HepG2 (cell line): ENCODE results near the gene WNT3. TPM values are rescaled to one million over a fixed set of nuclear protein-coding genes. Genes with fewer than 3 reads are reported as not detected.

Experiments used
- ATAC-seq: fragments of 200-7000 bp; cut with Tn5 transposase; 3 replicates; pipeline ENCODE4 v1.9.1; 2020; ENCODE audit warnings: mild to moderate bottlenecking, moderate library complexity
- BruUV-seq: library from RNA; stranded (reverse); fragments of 400-500 nt; replicated peaks from 2 replicates; lab custom pipeline; 2021; lab: Mats Ljungman, UMichigan
- CTCF ChIA-PET: fragments of 300-600 bp; formaldehyde crosslinking; extraction: SDS; loops from one replicate; lab custom pipeline; 2021; ENCODE audit warnings: low total read pairs, inconsistent platforms, low intra/inter-chr PET ratio; lab: Yijun Ruan, JAX
- POLR2A ChIA-PET: fragments of 350-600 bp; sonication (Branson Sonifier 250); formaldehyde crosslinking; loops from one replicate; lab custom pipeline; 2020; ENCODE audit warnings: antibody characterized with exemption, inconsistent platforms; lab: Yijun Ruan, JAX
- DNase-seq: peaks from one replicate; pipeline ENCODE4 v3.0.0-alpha.2; 2015; ENCODE audit warnings: low spot score
- FAIRE-seq: peaks from 3 replicates; lab custom pipeline; 2011; peaks lifted over from hg19 to GRCh38; lab: Jason Lieb, UNC
- H2AFZ ChIP-seq: one replicate; pipeline ENCODE4 v1.6.1; 2011; ENCODE audit warnings: low read length, inconsistent platforms
- H3K27ac ChIP-seq: fragments of 300-600 bp; 3 replicates; pipeline ENCODE4 v1.8.0; 2011; ENCODE audit warnings: mixed run types, mild to moderate bottlenecking, mixed read lengths, low read length, inconsistent platforms; ENCODE audit not compliant: insufficient read depth; ENCODE audit errors: extremely low read length
- H3K27me3 ChIP-seq, 2 experiments: fragments of 200-600 bp in 1 of 2; 2 replicates in 1 of 2; 3 replicates in 1 of 2; pipeline versions ENCODE4 v1.6.0 to v1.8.0; 2011; ENCODE audit warnings: low read length in 2 of 2, mild to moderate bottlenecking in 2 of 2, moderate library complexity in 2 of 2, inconsistent platforms in 1 of 2; ENCODE audit not compliant: insufficient read depth in 2 of 2, control insufficient read depth in 1 of 2
- H3K36me3 ChIP-seq, 2 experiments: fragments of 200-600 bp in 1 of 2; replicated peaks in 1 of 2; 2 replicates in 1 of 2; 3 replicates in 1 of 2; pipeline versions ENCODE4 v1.5.1 to v1.8.0; 2011; ENCODE audit warnings: low read length in 2 of 2, inconsistent platforms in 1 of 2; ENCODE audit not compliant: insufficient read depth in 2 of 2, control insufficient read depth in 1 of 2
- H3K4me1 ChIP-seq: 2 replicates; pipeline ENCODE4 v1.5.1; 2012; ENCODE audit warnings: low read length, inconsistent platforms; ENCODE audit not compliant: insufficient read depth
- H3K4me2 ChIP-seq: 2 replicates; pipeline ENCODE4 v1.6.0; 2011; ENCODE audit warnings: low read depth, low read length, inconsistent platforms
- H3K4me3 ChIP-seq, 3 experiments: fragments of 200-600 bp in 1 of 3; sonication (generic), shearing (Covaris generic) in 1 of 3; replicated peaks in 1 of 3; 2 replicates each; pipeline ENCODE4 v1.5.1; 2011 to 2016; ENCODE audit warnings: low read length in 3 of 3, inconsistent platforms in 2 of 3, low read depth in 2 of 3, mild to moderate bottlenecking in 2 of 3, control low read depth in 1 of 3, mixed read lengths in 1 of 3; ENCODE audit not compliant: insufficient read depth in 1 of 3
- H3K79me2 ChIP-seq: one replicate; pipeline ENCODE4 v1.6.1; 2011; ENCODE audit warnings: low read length, inconsistent platforms; ENCODE audit not compliant: insufficient read depth
- H3K9ac ChIP-seq: 2 replicates; pipeline ENCODE4 v1.6.0; 2011; ENCODE audit warnings: mild to moderate bottlenecking, low read depth, low read length, inconsistent platforms; ENCODE audit not compliant: insufficient read depth
- H3K9me3 ChIP-seq: 2 replicates; pipeline ENCODE4 v1.5.1; 2012; ENCODE audit warnings: mild to moderate bottlenecking, low read length
- H4K20me1 ChIP-seq: 2 replicates; pipeline ENCODE4 v1.6.0; 2011; ENCODE audit warnings: inconsistent platforms, mild to moderate bottlenecking, low read length, moderate library complexity; ENCODE audit not compliant: insufficient read depth
- ATF7 ChIP-seq, 2 experiments: fragments of 450-650 bp in 1 of 2; sonication (generic) in 1 of 2; formaldehyde crosslinking in 1 of 2; IDR thresholded peaks; 2 replicates each; pipeline versions ENCODE4 v1.4.0 to v1.6.1; 2016 to 2020; ENCODE audit warnings: antibody characterized with exemption in 1 of 2, mild to moderate bottlenecking in 1 of 2, missing genetic modification reagents in 1 of 2
- JARID2 ChIP-seq: sonication (generic); formaldehyde crosslinking; IDR thresholded peaks from 2 replicates; pipeline ENCODE4 v1.8.1; 2023; ENCODE audit warnings: missing genetic modification reagents, inconsistent platforms; ENCODE audit not compliant: insufficient replicate concordance
- RNF219 ChIP-seq: sonication (generic); formaldehyde crosslinking; IDR thresholded peaks from 2 replicates; pipeline ENCODE4 v1.5.0; 2020; ENCODE audit warnings: mild to moderate bottlenecking, missing genetic modification reagents
- XRCC5 ChIP-seq: fragments of 200-400 bp; formaldehyde crosslinking; optimal IDR thresholded peaks from 2 replicates; pipeline ENCODE3; 2017; ENCODE audit warnings: mild to moderate bottlenecking, low read length
- YEATS4 ChIP-seq: sonication (generic); formaldehyde crosslinking; IDR thresholded peaks from 2 replicates; pipeline ENCODE4 v1.4.0; 2020; ENCODE audit warnings: missing genetic modification reagents, borderline replicate concordance
- ZC3H4 ChIP-seq: sonication (generic); formaldehyde crosslinking; IDR thresholded peaks from 2 replicates; pipeline ENCODE4 v1.4.0; 2020; ENCODE audit warnings: missing genetic modification reagents, borderline replicate concordance
- ZIK1 ChIP-seq: sonication (generic); formaldehyde crosslinking; IDR thresholded peaks from 2 replicates; pipeline ENCODE4 v1.5.0; 2020; ENCODE audit warnings: mild to moderate bottlenecking, low read depth, missing genetic modification reagents, borderline replicate concordance
- ZNF234 ChIP-seq: sonication (generic); formaldehyde crosslinking; conservative IDR thresholded peaks from 2 replicates; pipeline ENCODE4 v1.5.1; 2020; ENCODE audit warnings: mild to moderate bottlenecking, missing genetic modification reagents
- ZNF383 ChIP-seq: sonication (generic); formaldehyde crosslinking; IDR thresholded peaks from 2 replicates; pipeline ENCODE4 v1.4.0; 2020; ENCODE audit warnings: missing genetic modification reagents, mild to moderate bottlenecking, borderline replicate concordance
- ZNF547 ChIP-seq: sonication (generic); formaldehyde crosslinking; IDR thresholded peaks from 2 replicates; pipeline ENCODE4 v1.5.1; 2020; ENCODE audit warnings: mild to moderate bottlenecking, missing genetic modification reagents
- ZNF790 ChIP-seq: sonication (generic); formaldehyde crosslinking; IDR thresholded peaks from 2 replicates; pipeline ENCODE4 v1.8.0; 2022; ENCODE audit warnings: missing genetic modification reagents, mild to moderate bottlenecking, borderline replicate concordance
- WGBS: methylation state at CpG from one replicate; pipeline ENCODE4 v1.1.6; 2017; ENCODE audit warnings: low lambda C conversion rate; 5-methylcytosine and 5-hydroxymethylcytosine counted together
- in situ Hi-C: cut with HindIII; loops from 2 replicates; pipeline ENCODE4 v1.10.0; 2017; ENCODE audit warnings: low pct_unique_long_range_greater_than_20kb; ENCODE audit not compliant: extremely low pct_ligation_motif_present
- intact Hi-C: fragments of 100-400 bp; cut with micrococcal nuclease; formaldehyde crosslinking; loops from one replicate; pipeline ENCODE4 v1.10.0; 2022; ENCODE audit not compliant: unreplicated experiment
- polyA plus RNA-seq, 8 experiments: library from polyadenylated mRNA; depleted of rRNA in 3 of 8; stranded (reverse) in 7 of 8; unstranded in 1 of 8; fragments of >200 nt; fragmentation: Illumina TruSeq in 4 of 8; extraction: Trizol in 4 of 8; gene quantifications; 2 replicates each; pipeline versions ENCODE4 v1.2.1 to v1.2.3, GENCODE V29; 2011 to 2016; ENCODE audit warnings: low read depth in 4 of 8, missing spikeins in 1 of 8, mixed read lengths in 1 of 8; ENCODE audit not compliant: insufficient read depth in 1 of 8
- total RNA-seq, 5 experiments: library from RNA; depleted of rRNA; stranded (reverse); fragments of >200 nt; fragmentation: Illumina TruSeq; extraction: Trizol; gene quantifications; 2 replicates each; pipeline ENCODE4 v1.2.3, GENCODE V29; 2016; ENCODE audit warnings: low read depth in 1 of 5
- TF ChIP-seq, protein P1 (sequence below): sonication (generic); formaldehyde crosslinking; IDR thresholded peaks from 2 replicates; pipeline ENCODE4 v1.4.0; 2020; ENCODE audit warnings: missing genetic modification reagents
- TF ChIP-seq, protein P2 (sequence below): sonication (generic); formaldehyde crosslinking; IDR thresholded peaks from 2 replicates; pipeline ENCODE4 v1.4.0; 2020; ENCODE audit warnings: missing genetic modification reagents, borderline replicate concordance

The WNT3 gene
- total and polyA plus RNA-seq, 2 of the 13 experiments (the other 11 are each of a cell fraction or from before 2014, with no cell fraction given), result 8.5 to 10.3 TPM

DNA sequence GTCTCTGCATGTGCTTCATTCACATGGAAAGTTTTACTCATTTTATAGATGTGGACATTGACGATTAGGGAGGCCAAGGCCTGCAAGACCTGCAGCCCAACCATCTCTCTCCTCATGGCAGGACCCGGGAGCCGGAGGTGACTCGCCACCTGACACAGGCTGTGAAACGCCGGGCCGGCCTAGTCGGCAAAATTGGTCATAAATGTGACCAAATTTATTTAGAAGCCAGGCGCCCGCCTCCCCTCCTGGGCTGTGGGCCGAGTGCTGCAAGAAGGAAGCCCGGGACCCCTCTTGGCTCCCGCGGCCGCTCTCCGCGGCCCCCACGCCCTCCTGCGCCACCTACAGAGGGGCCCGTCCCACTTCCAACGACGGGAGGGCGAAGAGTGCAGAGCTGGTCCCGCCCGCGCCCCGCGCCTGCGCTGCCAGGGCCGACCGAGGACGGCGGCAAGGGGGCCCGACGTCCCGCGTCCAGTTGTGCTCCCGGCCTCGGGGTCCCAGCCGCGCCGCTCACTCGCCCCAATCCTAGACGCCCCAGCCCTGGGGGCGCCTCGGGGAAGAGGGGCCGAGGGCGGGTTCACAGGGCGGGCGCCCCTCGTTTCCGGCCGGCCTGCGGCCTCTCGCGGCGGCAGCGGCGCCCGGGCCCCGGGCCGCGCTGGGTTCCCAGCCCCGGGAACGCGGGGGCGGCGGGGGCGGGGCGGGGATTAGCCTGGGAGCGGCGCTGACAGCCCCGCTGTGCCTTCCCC lies 47.5 kb downstream of the WNT3 start:
- under 1% methylated on average over 27 of the region's 73 CpGs for WGBS
- peak overlapping the region; percentile 86 for H3K4me2 ChIP-seq
- H3K79me2 ChIP-seq, result no peaks in the 10 kb centered on the region
- FAIRE-seq, result no peak
- peak; percentile 50 for DNase-seq
- peak overlapping the region; percentile 36 to 77 (median 71) for H3K4me3 ChIP-seq
- TSS peak; percentile 71 for BruUV-seq
- peak overlapping the region; percentile 71 for H3K9ac ChIP-seq
- H4K20me1 ChIP-seq, result no peaks in the 10 kb centered on the region
- in situ Hi-C loops (no loop called here), intact Hi-C loops (no loop called here)
- CTCF ChIA-PET, result interaction anchor here (1.0 kb wide), 1 partner anchor 11 kb away, joined by 3 read pairs; no protein-coding TSS in a partner anchor
- H3K36me3 ChIP-seq, result no peaks in the 10 kb centered on the region
- no peaks in the 10 kb centered on the region for H3K27me3 ChIP-seq
- H3K4me1 ChIP-seq, result peaks cover 55% of the 10 kb centered on the region
- POLR2A ChIA-PET, result interaction anchor here (0.6 to 1.7 kb wide), 3 partner anchors 13 to 669 kb away, joined by 3 to 12 read pairs (median 3); no protein-coding TSS in a partner anchor
- ATAC-seq, result peak; percentile 78
- H2AFZ ChIP-seq, result no peak overlapping the region
- H3K27ac ChIP-seq, result peak overlapping the region; percentile 91
- no peaks in the 10 kb centered on the region for H3K9me3 ChIP-seq
- peak; percentile 38; the same call in 1 of the 2 replicates for TF ChIP-seq ZNF790 (CRISPR knock-in tag)
- no peak for TF ChIP-seq XRCC5
- TF ChIP-seq, protein P1, sequence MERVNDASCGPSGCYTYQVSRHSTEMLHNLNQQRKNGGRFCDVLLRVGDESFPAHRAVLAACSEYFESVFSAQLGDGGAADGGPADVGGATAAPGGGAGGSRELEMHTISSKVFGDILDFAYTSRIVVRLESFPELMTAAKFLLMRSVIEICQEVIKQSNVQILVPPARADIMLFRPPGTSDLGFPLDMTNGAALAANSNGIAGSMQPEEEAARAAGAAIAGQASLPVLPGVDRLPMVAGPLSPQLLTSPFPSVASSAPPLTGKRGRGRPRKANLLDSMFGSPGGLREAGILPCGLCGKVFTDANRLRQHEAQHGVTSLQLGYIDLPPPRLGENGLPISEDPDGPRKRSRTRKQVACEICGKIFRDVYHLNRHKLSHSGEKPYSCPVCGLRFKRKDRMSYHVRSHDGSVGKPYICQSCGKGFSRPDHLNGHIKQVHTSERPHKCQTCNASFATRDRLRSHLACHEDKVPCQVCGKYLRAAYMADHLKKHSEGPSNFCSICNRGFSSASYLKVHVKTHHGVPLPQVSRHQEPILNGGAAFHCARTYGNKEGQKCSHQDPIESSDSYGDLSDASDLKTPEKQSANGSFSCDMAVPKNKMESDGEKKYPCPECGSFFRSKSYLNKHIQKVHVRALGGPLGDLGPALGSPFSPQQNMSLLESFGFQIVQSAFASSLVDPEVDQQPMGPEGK (CRISPR knock-in tag), result no peak
- TF ChIP-seq ZNF234 (CRISPR knock-in tag), result no peak
- no peak; the same call in 1 of the 2 replicates for TF ChIP-seq ZC3H4 (CRISPR knock-in tag)
- TF ChIP-seq JARID2, result no peak
- peak; percentile 53; the same call in 1 of the 2 replicates for TF ChIP-seq ZIK1 (CRISPR knock-in tag)
- no peak for TF ChIP-seq ZNF383 (CRISPR knock-in tag)
- no peak for TF ChIP-seq ATF7 (IDR thresholded peaks at IDR 0.05)
- no peak for TF ChIP-seq ATF7 (CRISPR knock-in tag; IDR thresholded peaks at IDR 0.05)
- TF ChIP-seq YEATS4 (CRISPR knock-in tag), result peak; percentile 90
- no peak for TF ChIP-seq ZNF547 (CRISPR knock-in tag)
- TF ChIP-seq RNF219 (CRISPR knock-in tag), result no peak
- TF ChIP-seq, protein P2, sequence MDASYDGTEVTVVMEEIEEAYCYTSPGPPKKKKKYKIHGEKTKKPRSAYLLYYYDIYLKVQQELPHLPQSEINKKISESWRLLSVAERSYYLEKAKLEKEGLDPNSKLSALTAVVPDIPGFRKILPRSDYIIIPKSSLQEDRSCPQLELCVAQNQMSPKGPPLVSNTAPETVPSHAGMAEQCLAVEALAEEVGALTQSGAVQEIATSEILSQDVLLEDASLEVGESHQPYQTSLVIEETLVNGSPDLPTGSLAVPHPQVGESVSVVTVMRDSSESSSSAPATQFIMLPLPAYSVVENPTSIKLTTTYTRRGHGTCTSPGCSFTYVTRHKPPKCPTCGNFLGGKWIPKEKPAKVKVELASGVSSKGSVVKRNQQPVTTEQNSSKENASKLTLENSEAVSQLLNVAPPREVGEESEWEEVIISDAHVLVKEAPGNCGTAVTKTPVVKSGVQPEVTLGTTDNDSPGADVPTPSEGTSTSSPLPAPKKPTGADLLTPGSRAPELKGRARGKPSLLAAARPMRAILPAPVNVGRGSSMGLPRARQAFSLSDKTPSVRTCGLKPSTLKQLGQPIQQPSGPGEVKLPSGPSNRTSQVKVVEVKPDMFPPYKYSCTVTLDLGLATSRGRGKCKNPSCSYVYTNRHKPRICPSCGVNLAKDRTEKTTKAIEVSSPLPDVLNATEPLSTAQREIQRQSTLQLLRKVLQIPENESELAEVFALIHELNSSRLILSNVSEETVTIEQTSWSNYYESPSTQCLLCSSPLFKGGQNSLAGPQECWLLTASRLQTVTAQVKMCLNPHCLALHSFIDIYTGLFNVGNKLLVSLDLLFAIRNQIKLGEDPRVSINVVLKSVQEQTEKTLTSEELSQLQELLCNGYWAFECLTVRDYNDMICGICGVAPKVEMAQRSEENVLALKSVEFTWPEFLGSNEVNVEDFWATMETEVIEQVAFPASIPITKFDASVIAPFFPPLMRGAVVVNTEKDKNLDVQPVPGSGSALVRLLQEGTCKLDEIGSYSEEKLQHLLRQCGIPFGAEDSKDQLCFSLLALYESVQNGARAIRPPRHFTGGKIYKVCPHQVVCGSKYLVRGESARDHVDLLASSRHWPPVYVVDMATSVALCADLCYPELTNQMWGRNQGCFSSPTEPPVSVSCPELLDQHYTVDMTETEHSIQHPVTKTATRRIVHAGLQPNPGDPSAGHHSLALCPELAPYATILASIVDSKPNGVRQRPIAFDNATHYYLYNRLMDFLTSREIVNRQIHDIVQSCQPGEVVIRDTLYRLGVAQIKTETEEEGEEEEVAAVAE (CRISPR knock-in tag), result no peak
